NCI-H2196 treated with DMSO at 0.1 percent for 48 hours (cell line): ENCODE results near the gene TF.
"Not testable (repeated sequence)": the region's sequence is repeated elsewhere in the genome, so short reads cannot be mapped to it uniquely, and the experiment has no call there.

Source experiments
- DNase-seq: peaks from one replicate; lab custom pipeline; 2025; ENCODE audit not compliant: unreplicated experiment; lab: John Stamatoyannopoulos, UW

Gene TF

GRCh38 chr3:133763797-133764683 is 17.8 kb downstream of the TF start:
- no peak for DNase-seq

- DNase-seq = no peak
Measured at GRCh38 chr3:133765256-133765655, 19.1 kb downstream of the TF start.

GRCh38 chr3:133767607-133768006 is 21.4 kb downstream of the TF start:
- DNase-seq = no peak

- DNase-seq = no peak
Measured at GRCh38 chr3:133769536-133769935, 23.3 kb downstream of the TF start.

- DNase-seq = no peak
Measured at GRCh38 chr3:133773732-133774131, 27.5 kb downstream of the TF start.

GRCh38 chr3:133775309-133775708 is 29.1 kb downstream of the TF start:
- DNase-seq = no peak

GRCh38 chr3:133775835-133776234 is 29.6 kb downstream of the TF start:
- no peak for DNase-seq

- DNase-seq = no peak
Measured at GRCh38 chr3:133776794-133777438, 30.7 kb downstream of the TF start.

- DNase-seq = no peak
Measured at GRCh38 chr3:133777807-133778568, 31.8 kb downstream of the TF start.

GRCh38 chr3:133779626-133780203 is 33.5 kb downstream of the TF start:
- no peak for DNase-seq

- DNase-seq = not testable (repeated sequence)
Measured at GRCh38 chr3:133780756-133781155, 34.6 kb downstream of the TF start.

- DNase-seq = no peak
Measured at GRCh38 chr3:133781570-133781969, 35.4 kb downstream of the TF start.

- no peak for DNase-seq
Measured at GRCh38 chr3:133782454-133782853, 36.3 kb downstream of the TF start.

- DNase-seq = no peak
Measured at GRCh38 chr3:133783762-133784161, 37.6 kb downstream of the TF start.

- no peak for DNase-seq
Measured at GRCh38 chr3:133788024-133788423, 41.8 kb downstream of the TF start.

- no peak for DNase-seq
Measured at GRCh38 chr3:133792171-133792763, 46.1 kb downstream of the TF start.

GRCh38 chr3:133797396-133798105 is 51.4 kb downstream of the TF start:
- DNase-seq = no peak

- DNase-seq = no peak
Measured at GRCh38 chr3:133799794-133800585, 53.8 kb downstream of the TF start.

GRCh38 chr3:133803469-133803868 is 57.3 kb downstream of the TF start:
- no peak for DNase-seq

- no peak for DNase-seq
Measured at GRCh38 chr3:133804896-133805295, 58.7 kb downstream of the TF start.
